Liver (tissue), 3 donors: ENCODE data around the gene OR12D1.

Source experiments
- EGR1 ChIP-seq, 2 donors: IDR thresholded peaks; 2 replicates each; pipeline ENCODE4 v1.6.1; 2016 to 2018; ENCODE audit warnings: antibody characterized with exemption in 2 of 2, low read depth in 2 of 2
- HNF4A ChIP-seq, 2 donors: conservative IDR thresholded peaks; 2 replicates each; pipeline ENCODE4 v1.6.1; 2016; ENCODE audit warnings: antibody characterized with exemption in 2 of 2, mild to moderate bottlenecking in 2 of 2
- JUND ChIP-seq, 2 donors: IDR thresholded peaks; 2 replicates each; pipeline ENCODE4 v1.6.1; 2016; ENCODE audit warnings: antibody characterized with exemption in 2 of 2
- SP1 ChIP-seq: IDR thresholded peaks from 2 replicates; pipeline ENCODE4 v1.6.1; 2018; ENCODE audit warnings: antibody characterized with exemption, mild to moderate bottlenecking
- YY1 ChIP-seq: IDR thresholded peaks from 2 replicates; pipeline ENCODE4 v1.6.1; 2016; ENCODE audit warnings: antibody characterized with exemption, mild to moderate bottlenecking
- TF ChIP-seq, protein P1 (sequence below): IDR thresholded peaks from 2 replicates; pipeline ENCODE4 v1.6.1; 2016; ENCODE audit warnings: antibody characterized with exemption, mild to moderate bottlenecking
- TF ChIP-seq, protein P2 (sequence below): fragments of 150-350 bp; IDR thresholded peaks from 2 replicates; pipeline ENCODE4 v1.5.1; 2017; ENCODE audit warnings: improper control_type of control experiment, low read depth, low read length; ENCODE audit not compliant: missing input control
- TF ChIP-seq, protein P3 (sequence below): IDR thresholded peaks from 2 replicates; pipeline ENCODE4 v1.6.1; 2016; ENCODE audit warnings: antibody characterized with exemption
- TF ChIP-seq, protein P4 (sequence below): IDR thresholded peaks from 2 replicates; pipeline ENCODE4 v1.6.1; 2016; ENCODE audit warnings: antibody characterized with exemption
- TF ChIP-seq, protein P5 (sequence below): IDR thresholded peaks from 2 replicates; pipeline ENCODE4 v1.6.1; 2016; ENCODE audit warnings: antibody characterized with exemption
- donor health status: healthy.
- donor health status: healthy.

DNA sequence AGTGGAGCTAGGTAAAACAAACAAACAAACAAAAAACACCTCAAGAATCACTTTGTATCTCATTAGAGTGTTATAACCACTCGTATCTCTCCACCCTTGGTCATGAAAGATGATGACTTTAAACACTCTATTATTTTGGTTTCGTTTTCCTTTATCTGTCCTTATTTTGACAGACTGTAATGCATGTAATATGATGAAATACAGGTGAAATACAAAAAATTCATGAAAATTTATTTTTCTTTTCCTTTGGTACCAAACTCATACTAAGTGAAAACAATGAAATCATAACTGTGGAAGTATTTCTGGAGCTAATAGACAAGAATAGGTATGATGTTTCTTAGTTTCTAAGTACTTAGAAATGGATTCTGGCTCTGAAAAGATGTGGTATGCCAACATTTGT lies 15.2 kb upstream of the OR12D1 start:
- TF ChIP-seq HNF4A (conservative IDR thresholded peaks at IDR 0.05) = no peak
- TF ChIP-seq JUND (IDR thresholded peaks at IDR 0.05) = no peak
- TF ChIP-seq EGR1 (IDR thresholded peaks at IDR 0.05; ENCODE audit: low read depth in 2 of 2) = no peak
- TF ChIP-seq, protein P1, sequence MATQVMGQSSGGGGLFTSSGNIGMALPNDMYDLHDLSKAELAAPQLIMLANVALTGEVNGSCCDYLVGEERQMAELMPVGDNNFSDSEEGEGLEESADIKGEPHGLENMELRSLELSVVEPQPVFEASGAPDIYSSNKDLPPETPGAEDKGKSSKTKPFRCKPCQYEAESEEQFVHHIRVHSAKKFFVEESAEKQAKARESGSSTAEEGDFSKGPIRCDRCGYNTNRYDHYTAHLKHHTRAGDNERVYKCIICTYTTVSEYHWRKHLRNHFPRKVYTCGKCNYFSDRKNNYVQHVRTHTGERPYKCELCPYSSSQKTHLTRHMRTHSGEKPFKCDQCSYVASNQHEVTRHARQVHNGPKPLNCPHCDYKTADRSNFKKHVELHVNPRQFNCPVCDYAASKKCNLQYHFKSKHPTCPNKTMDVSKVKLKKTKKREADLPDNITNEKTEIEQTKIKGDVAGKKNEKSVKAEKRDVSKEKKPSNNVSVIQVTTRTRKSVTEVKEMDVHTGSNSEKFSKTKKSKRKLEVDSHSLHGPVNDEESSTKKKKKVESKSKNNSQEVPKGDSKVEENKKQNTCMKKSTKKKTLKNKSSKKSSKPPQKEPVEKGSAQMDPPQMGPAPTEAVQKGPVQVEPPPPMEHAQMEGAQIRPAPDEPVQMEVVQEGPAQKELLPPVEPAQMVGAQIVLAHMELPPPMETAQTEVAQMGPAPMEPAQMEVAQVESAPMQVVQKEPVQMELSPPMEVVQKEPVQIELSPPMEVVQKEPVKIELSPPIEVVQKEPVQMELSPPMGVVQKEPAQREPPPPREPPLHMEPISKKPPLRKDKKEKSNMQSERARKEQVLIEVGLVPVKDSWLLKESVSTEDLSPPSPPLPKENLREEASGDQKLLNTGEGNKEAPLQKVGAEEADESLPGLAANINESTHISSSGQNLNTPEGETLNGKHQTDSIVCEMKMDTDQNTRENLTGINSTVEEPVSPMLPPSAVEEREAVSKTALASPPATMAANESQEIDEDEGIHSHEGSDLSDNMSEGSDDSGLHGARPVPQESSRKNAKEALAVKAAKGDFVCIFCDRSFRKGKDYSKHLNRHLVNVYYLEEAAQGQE = no peak
- TF ChIP-seq, protein P2, sequence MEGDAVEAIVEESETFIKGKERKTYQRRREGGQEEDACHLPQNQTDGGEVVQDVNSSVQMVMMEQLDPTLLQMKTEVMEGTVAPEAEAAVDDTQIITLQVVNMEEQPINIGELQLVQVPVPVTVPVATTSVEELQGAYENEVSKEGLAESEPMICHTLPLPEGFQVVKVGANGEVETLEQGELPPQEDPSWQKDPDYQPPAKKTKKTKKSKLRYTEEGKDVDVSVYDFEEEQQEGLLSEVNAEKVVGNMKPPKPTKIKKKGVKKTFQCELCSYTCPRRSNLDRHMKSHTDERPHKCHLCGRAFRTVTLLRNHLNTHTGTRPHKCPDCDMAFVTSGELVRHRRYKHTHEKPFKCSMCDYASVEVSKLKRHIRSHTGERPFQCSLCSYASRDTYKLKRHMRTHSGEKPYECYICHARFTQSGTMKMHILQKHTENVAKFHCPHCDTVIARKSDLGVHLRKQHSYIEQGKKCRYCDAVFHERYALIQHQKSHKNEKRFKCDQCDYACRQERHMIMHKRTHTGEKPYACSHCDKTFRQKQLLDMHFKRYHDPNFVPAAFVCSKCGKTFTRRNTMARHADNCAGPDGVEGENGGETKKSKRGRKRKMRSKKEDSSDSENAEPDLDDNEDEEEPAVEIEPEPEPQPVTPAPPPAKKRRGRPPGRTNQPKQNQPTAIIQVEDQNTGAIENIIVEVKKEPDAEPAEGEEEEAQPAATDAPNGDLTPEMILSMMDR = no peak
- no peak for TF ChIP-seq YY1
- TF ChIP-seq, protein P3, sequence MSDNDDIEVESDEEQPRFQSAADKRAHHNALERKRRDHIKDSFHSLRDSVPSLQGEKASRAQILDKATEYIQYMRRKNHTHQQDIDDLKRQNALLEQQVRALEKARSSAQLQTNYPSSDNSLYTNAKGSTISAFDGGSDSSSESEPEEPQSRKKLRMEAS = no peak
- TF ChIP-seq, protein P4, sequence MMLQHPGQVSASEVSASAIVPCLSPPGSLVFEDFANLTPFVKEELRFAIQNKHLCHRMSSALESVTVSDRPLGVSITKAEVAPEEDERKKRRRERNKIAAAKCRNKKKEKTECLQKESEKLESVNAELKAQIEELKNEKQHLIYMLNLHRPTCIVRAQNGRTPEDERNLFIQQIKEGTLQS = no peak
- TF ChIP-seq, protein P5, sequence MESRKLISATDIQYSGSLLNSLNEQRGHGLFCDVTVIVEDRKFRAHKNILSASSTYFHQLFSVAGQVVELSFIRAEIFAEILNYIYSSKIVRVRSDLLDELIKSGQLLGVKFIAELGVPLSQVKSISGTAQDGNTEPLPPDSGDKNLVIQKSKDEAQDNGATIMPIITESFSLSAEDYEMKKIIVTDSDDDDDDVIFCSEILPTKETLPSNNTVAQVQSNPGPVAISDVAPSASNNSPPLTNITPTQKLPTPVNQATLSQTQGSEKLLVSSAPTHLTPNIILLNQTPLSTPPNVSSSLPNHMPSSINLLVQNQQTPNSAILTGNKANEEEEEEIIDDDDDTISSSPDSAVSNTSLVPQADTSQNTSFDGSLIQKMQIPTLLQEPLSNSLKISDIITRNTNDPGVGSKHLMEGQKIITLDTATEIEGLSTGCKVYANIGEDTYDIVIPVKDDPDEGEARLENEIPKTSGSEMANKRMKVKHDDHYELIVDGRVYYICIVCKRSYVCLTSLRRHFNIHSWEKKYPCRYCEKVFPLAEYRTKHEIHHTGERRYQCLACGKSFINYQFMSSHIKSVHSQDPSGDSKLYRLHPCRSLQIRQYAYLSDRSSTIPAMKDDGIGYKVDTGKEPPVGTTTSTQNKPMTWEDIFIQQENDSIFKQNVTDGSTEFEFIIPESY = no peak
- no peak for TF ChIP-seq SP1
